GM23338 (cell line): ENCODE measurements around the gene SGK1. TPM values are rescaled to one million over a fixed set of nuclear protein-coding genes. Genes with fewer than 3 reads are reported as not detected.

Source experiments
- ATAC-seq: fragments of 200-7000 bp; cut with Tn5 transposase; 3 replicates; pipeline ENCODE4 v1.9.1; 2020
- DNase-seq: peaks from one replicate; pipeline ENCODE4 v3.0.0-alpha.2; 2015; ENCODE audit warnings: low spot score
- H2AFZ ChIP-seq: fragments of 200-600 bp; sonication (generic); 2 replicates; pipeline ENCODE4 v1.8.0; 2016; ENCODE audit warnings: antibody characterized with exemption, mild to moderate bottlenecking, moderate library complexity
- H3F3A ChIP-seq: fragments of 200-600 bp; sonication (generic); replicated peaks from 2 replicates; pipeline ENCODE4 v1.8.0; 2017; ENCODE audit warnings: antibody characterized with exemption, mixed run types, low read depth
- H3K27ac ChIP-seq: fragments of 200-600 bp; sonication (generic); 2 replicates; pipeline ENCODE4 v1.6.1; 2016; ENCODE audit warnings: low read depth
- H3K27me3 ChIP-seq: fragments of 200-600 bp; sonication (generic); 2 replicates; pipeline ENCODE4 v1.8.0; 2016; ENCODE audit warnings: mild to moderate bottlenecking, mixed run types, moderate library complexity; ENCODE audit not compliant: insufficient read depth
- H3K36me3 ChIP-seq: fragments of 200-600 bp; sonication (generic); 2 replicates; pipeline ENCODE4 v1.8.0; 2016; ENCODE audit warnings: mild to moderate bottlenecking; ENCODE audit not compliant: insufficient read depth
- H3K4me1 ChIP-seq: fragments of 200-600 bp; sonication (generic); 2 replicates; pipeline ENCODE4 v1.8.0; 2016; ENCODE audit warnings: mild to moderate bottlenecking, moderate library complexity; ENCODE audit not compliant: insufficient read depth
- H3K4me2 ChIP-seq: fragments of 200-600 bp; sonication (generic); 2 replicates; pipeline ENCODE4 v1.7.1; 2017; ENCODE audit warnings: mixed run types
- H3K4me3 ChIP-seq: fragments of 200-600 bp; sonication (generic); 2 replicates; pipeline ENCODE4 v1.6.1; 2016; ENCODE audit warnings: mixed run types
- H3K79me2 ChIP-seq: fragments of 200-600 bp; sonication (generic); replicated peaks from 2 replicates; pipeline ENCODE4 v1.8.0; 2017; ENCODE audit warnings: mild to moderate bottlenecking; ENCODE audit not compliant: insufficient read depth
- H3K9me2 ChIP-seq: fragments of 200-600 bp; sonication (generic); 2 replicates; pipeline ENCODE4 v1.8.0; 2017; ENCODE audit not compliant: insufficient read depth
- H4K20me1 ChIP-seq: fragments of 200-600 bp; sonication (generic); replicated peaks from 2 replicates; pipeline ENCODE4 v1.8.0; 2017; ENCODE audit warnings: mild to moderate bottlenecking; ENCODE audit not compliant: insufficient read depth
- H3K27ac Mint-ChIP-seq: 2 replicates; pipeline ENCODE4 v1.8.0; 2020; ENCODE audit warnings: inconsistent platforms, mild to moderate bottlenecking, moderate library complexity, mixed read lengths
- H3K27me3 Mint-ChIP-seq: 3 replicates; pipeline ENCODE4 v1.8.0; 2022; ENCODE audit warnings: low read depth, mild to moderate bottlenecking, moderate library complexity, mixed read lengths, inconsistent platforms; ENCODE audit not compliant: insufficient read depth, poor library complexity
- H3K36me3 Mint-ChIP-seq: 3 replicates; pipeline ENCODE4 v1.8.0; 2021; ENCODE audit warnings: low read depth, mild to moderate bottlenecking, inconsistent platforms, moderate library complexity, mixed read lengths
- H3K4me1 Mint-ChIP-seq: 3 replicates; pipeline ENCODE4 v1.8.0; 2020; ENCODE audit warnings: mild to moderate bottlenecking, inconsistent platforms, mixed read lengths
- H3K4me3 Mint-ChIP-seq: 3 replicates; pipeline ENCODE4 v1.8.0; 2021; ENCODE audit warnings: moderate library complexity, mild to moderate bottlenecking, inconsistent platforms, mixed read lengths
- H3K9me3 Mint-ChIP-seq: 3 replicates; pipeline ENCODE4 v1.8.0; 2020; ENCODE audit warnings: moderate library complexity, mild to moderate bottlenecking, inconsistent platforms, mixed read lengths
- CREB1 ChIP-seq: fragments of 250-450 bp; sonication (Bioruptor Pico); IDR thresholded peaks from 2 replicates; pipeline ENCODE4 v1.5.0; 2020; ENCODE audit warnings: low read depth, mild to moderate bottlenecking, moderate library complexity
- CTCF ChIP-seq, 2 experiments: fragments of 200-600 bp in 1 of 2; sonication (generic) in 1 of 2; conservative IDR thresholded peaks; 2 replicates each; pipeline versions ENCODE4 v1.5.1 to v1.6.1; 2016 to 2017; ENCODE audit warnings: antibody characterized with exemption in 2 of 2, low read depth in 2 of 2, mild to moderate bottlenecking in 2 of 2, moderate library complexity in 1 of 2
- ETS1 ChIP-seq: IDR thresholded peaks from 2 replicates; pipeline ENCODE4 v1.6.1; 2016; ENCODE audit warnings: antibody characterized with exemption
- EZH2 ChIP-seq: fragments of 200-600 bp; sonication (generic); IDR thresholded peaks from one replicate; pipeline ENCODE4 v1.8.0; 2017; ENCODE audit warnings: antibody characterized with exemption, mild to moderate bottlenecking, low read depth; ENCODE audit not compliant: unreplicated experiment
- EZH2phosphoT487 ChIP-seq: fragments of 200-600 bp; sonication (generic); IDR thresholded peaks from one replicate; pipeline ENCODE4 v1.8.1; 2018; ENCODE audit warnings: antibody characterized with exemption; ENCODE audit not compliant: unreplicated experiment
- JUNB ChIP-seq: IDR thresholded peaks from one replicate; pipeline ENCODE4 v1.6.1; 2016; ENCODE audit warnings: antibody characterized with exemption; ENCODE audit not compliant: unreplicated experiment
- POLR2AphosphoS5 ChIP-seq: IDR thresholded peaks from 2 replicates; pipeline ENCODE4 v1.6.1; 2016; ENCODE audit warnings: antibody characterized with exemption, low read depth
- REST ChIP-seq: IDR thresholded peaks from one replicate; pipeline ENCODE4 v1.6.1; 2018; ENCODE audit warnings: antibody characterized with exemption; ENCODE audit not compliant: unreplicated experiment
- ZNF114 ChIP-seq: fragments of 250-450 bp; sonication (Bioruptor Pico); IDR thresholded peaks from 2 replicates; pipeline ENCODE4 v1.5.0; 2020; ENCODE audit warnings: mild to moderate bottlenecking, moderate library complexity
- ZNF331 ChIP-seq: fragments of 250-450 bp; sonication (Bioruptor Pico); IDR thresholded peaks from 2 replicates; pipeline ENCODE4 v1.5.0; 2020; ENCODE audit warnings: low read depth, mild to moderate bottlenecking, moderate library complexity
- polyA plus RNA-seq: library from polyadenylated mRNA; unstranded; fragments of >200 nt; fragmentation: Nextera tagmentation; extraction: Ambion mirVana; gene quantifications from 2 replicates; pipeline ENCODE4 v1.2.1, GENCODE V29; 2016
- total RNA-seq: library from RNA; depleted of rRNA; stranded (reverse); fragments of >200 nt; shearing (Covaris generic); gene quantifications from 2 replicates; pipeline ENCODE4 v1.2.3, GENCODE V29; 2014

Gene SGK1
- total and polyA plus RNA-seq, 2 experiments from 2014 or later: 16.3 to 37.2 TPM

- TF ChIP-seq REST (no peak), ETS1 (no peak), ZNF114 (CRISPR knock-in tag) (no peak), POLR2AphosphoS5 (no peak), CREB1 (CRISPR knock-in tag) (no peak)
These were observed 113.9 kb downstream of the SGK1 start (continued) for GRCh38 chr6:134204031-134204430.

GRCh38 chr6:134201716-134202115 lies 116.2 kb downstream of the SGK1 start:
- Histone ChIP-seq H3F3A (no peaks in the 10 kb centered on the region), H3K27me3 (no peaks in the 10 kb centered on the region), H3K4me2 (no peak overlapping the region), H3K36me3 (no peaks in the 10 kb centered on the region), H3K27ac (no peak overlapping the region), H2AFZ (no peak overlapping the region; the same call in 1 of the 2 replicates), H3K79me2 (no peaks in the 10 kb centered on the region), H3K4me3 (no peak overlapping the region), H3K9me2 (no peaks in the 10 kb centered on the region), H3K4me1 (peaks cover 6% of the 10 kb centered on the region; the same call in 1 of the 2 replicates), H4K20me1 (no peaks in the 10 kb centered on the region)
- Mint-ChIP-seq H3K27ac (no peak overlapping the region), H3K36me3 (peaks cover 3% of the 10 kb centered on the region; the same call in 1 of the 3 replicates), H3K9me3 (peaks cover 6% of the 10 kb centered on the region; the same call in 2 of the 3 replicates), H3K4me3 (no peak overlapping the region), H3K4me1 (peaks cover 7% of the 10 kb centered on the region; the same call in 2 of the 3 replicates), H3K27me3 (peaks cover 4% of the 10 kb centered on the region)
- no peak for DNase-seq
- ATAC-seq: no peak
- TF ChIP-seq EZH2phosphoT487 (no peak), CTCF (conservative IDR thresholded peaks at IDR 0.05; ENCODE audit: low read depth in 2 of 2) (no peak), POLR2AphosphoS5 (no peak), ZNF331 (no peak), EZH2 (no peak), ZNF114 (CRISPR knock-in tag) (no peak), JUNB (no peak), REST (no peak)
